Activated CD4-positive, alpha-beta T cell treated with anti-CD3 and anti-CD28 coated beads, Interleukin-2, amount 50 U/mL, for 48 hours (primary cell): Measurements from ENCODE around the gene TNNT2.
A peak's percentile ranks its signal among the peaks of the same experiment; 100 is the strongest.

Experiments
- DNase-seq, 2 experiments: peaks; one replicate each; pipeline ENCODE4 v3.0.0-alpha.2; 2020

The TNNT2 gene

DNA sequence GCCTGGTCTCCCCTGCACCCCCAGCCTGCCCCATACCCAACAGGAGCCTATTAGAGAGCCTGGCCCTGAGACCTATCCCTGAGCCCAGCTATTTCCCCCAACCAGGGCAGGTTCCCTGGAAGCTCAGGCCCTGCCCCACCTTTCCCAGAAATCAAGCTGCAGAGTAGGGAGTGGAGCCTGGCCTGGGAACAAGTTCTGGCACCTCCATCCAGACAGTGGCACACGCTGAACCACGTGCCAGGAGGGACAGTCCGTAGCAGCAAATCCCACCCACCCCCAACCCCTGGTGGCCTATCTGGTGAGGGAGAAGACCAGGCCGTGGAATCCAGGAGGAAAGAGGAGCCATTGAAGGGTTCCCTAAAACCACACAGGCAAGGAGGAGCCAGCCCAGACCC is 22.6 kb downstream of the TNNT2 start:
- DNase-seq = no peak

DNA sequence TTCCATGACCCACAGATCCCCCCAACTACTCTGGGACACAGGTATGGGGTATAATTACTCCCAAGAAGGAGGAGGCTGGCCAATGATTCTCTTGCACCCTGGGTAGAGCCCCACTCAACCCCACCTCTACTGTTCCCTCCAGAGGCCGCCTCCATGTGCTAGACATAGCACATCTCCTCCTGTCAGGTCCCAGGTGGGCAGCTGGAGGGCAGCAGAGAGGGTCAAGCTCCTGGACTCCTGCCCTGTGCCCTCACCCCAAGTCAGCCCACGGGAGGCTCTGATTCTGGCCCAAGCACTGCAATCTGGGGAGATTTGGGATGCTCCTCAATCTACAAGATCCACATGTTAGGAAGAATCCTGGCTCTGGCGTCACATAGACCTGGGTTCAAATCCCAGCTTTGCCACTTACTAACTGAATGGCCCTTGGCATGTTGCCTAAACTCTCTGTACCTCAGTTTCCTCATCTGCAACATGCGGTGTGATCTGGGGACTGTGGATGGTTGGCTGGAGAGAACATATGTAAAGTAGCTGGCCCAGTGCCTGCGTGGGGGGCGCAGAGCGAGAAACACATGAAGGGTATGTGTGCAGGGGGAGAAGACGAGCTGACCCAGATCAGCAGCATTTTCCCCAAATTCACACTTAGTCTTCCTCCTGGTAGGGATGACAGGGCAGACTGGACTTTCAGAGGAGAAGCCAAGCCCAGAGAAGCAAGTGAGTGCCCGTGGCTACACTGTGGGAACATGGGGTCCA is 23.2 kb downstream of the TNNT2 start:
- no peak for DNase-seq

DNA sequence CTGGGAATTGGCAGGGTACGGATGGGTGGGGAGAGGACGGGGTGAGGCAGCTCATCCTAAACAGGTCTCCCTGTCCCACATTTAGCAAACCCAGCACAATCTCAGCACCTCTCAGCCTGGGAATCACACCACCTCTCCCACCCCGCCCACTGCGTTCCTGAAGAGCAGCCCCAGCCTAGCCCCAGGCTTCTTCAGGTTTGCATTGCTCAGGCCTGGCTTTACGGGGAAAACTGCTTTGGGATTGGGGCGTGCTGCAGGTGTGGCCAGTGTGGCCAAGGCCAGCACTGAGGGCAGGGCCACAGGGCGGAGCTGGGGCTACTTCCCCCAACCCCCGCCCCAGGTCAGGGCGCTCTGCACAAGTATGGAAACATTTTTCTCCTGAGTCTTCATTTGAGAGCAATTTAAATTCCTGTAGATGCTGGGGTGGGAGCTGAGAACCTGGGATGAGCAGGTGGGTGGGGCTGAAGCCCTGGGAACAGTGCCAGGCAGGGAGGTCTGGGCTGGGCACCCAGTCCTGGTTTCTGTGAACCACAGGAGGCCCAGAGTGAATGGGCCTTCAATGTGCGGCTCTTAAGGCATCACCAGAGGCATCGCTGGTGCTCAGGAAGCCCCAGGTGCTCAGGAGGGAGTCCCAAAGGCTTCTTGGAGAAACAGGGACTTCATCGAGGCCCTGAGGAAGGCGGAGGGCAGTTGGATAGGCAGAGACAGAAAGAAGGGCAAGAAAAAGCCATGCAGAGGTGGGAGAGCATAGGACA is 24.1 kb downstream of the TNNT2 start:
- no peak for DNase-seq

DNA sequence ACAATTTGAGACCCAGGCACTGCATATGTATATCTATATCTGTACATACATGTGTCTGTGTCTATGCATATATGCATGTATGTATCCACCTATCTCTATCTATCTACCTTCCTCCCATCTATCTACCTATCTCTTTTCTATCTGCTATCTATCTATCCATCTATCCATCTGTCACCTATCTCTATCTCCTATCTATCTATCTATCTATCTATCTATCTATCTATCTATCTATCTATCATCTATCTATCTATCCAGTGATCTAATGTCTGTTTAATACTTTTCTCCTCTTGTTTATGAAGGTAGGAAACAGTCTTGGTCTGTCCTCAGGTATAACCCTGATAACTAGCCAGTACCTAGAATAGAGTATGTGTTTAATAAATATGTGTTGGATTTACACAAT is 25.9 kb downstream of the TNNT2 start:
- no peak for DNase-seq

DNA sequence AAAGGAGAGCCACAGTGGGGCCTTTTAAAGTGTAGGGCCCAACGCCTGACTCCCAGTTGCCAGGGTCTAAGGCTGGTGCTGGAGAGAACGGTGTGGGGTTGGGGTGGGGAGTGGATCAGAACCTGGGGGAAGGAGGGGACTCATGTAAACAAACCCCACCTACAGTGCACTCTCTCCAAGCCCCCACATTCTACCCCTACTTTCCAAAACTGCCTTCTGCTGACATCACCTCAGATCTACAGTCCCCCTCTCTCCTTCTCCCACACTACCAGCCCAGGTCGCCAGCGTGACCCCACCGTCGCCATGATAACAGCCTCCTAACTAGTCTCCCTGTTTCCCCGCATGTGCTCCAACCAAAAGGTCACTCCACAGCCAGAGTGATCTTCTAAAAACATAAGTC is 26.6 kb downstream of the TNNT2 start:
- no peak for DNase-seq

DNA sequence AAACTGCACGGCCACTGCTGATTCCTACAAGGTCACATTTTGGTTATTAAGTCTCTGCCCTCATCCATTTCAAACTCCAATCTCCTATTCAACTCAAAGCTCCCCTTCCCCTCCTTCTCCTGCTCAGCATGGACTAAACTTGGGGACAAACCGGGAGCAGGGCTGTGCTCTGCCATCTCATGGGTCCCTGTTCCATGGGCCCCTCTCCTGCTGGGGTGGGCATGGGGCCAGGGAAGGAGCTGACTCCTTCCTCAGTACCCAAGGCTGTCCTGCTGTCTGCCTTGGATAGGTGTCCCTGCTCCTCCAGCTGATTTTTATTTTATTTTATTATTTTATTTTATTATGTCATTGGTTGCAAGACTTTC is 27.1 kb downstream of the TNNT2 start:
- no peak for DNase-seq

DNA sequence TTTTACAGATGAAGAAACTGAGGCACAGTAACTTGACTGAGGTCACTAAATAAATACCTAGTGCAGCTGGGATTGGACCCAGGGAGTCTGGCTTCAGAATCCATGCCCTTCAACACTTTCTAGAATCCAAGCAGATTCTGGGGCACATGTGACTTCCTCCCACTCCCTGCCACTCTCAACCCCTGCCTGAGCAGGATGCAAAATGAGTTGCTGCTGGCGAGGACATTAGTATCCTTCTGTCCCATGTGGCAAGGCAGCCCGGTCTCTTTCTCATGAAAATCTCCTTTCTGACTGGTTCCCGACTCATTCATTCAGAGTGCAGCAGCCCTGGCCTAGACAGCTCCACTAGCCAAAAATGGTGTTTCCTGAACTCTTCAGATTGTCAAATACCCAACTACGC is 28.4 kb downstream of the TNNT2 start:
- DNase-seq = no peak

DNA sequence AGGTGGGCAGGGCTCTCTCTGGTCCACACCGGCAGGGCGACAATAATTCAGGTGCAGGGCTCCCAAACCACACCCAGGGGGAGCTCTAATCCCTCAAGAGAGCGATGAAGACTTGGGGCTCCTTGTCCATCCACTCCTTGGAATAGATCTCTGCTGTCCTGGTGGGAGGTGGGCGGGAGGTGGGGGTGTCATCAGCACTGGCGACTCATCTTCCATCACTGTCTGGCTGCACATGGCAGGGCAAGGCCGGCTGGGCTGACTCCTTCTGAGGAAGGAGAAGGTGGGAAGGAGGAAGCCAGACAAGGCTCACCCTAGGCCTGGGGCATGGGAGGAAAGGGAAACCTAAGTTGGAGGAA is 29.3 kb downstream of the TNNT2 start:
- DNase-seq = peak; percentile 27 to 43

DNA sequence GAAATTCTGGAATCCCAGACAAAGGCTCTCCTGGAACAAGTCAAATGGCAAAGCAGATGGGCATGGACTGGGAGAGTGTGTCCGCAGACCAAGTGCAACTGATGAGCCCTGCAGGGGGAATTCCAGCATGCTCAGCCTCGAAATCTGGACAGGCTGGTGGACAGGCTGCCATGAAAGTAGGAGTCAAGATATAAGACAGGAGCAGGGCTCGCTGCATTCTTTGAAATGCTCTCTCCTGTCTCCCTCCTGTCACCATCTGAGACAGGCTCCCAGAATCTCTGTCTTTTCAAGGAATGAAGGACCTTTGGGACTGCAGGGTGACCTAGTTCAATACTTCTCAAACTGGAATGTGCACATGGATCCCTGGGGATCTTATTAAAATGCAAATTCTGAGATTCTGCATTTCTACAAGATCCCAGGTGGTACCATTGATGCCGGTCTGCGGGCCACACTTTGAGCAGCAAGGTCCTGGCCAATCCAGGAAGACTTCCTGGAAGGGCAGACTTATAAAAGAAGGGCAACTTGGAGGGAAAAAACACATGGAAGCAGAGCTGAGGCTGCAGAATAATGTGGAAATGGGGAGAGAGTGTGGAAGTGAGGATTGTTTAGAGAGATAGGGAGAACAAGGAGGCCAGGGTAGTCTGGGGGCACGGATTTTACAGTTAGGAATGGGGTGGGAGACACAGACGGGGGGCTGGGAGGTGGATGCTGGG is 29.8 kb downstream of the TNNT2 start:
- no peak for DNase-seq

DNA sequence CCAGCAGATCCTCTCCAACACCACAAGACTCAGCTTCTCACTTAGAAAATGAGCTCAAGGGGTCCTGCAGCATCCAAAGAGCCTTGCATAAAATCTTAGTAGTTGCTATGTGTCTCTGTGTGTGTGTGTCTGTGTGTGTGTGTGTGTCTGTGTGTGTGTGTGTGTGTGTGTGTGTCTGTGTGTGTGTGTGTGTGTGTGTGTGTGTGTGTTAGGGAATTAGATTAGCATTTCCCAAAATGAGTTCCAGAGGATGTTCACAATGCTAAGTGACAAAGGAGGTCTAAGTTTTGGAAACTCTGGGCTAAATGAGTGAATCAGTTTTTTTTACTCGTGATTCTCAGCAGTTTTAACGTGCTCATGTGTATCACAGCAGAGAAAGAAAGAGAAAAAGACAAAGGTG is 30.5 kb downstream of the TNNT2 start:
- DNase-seq = no peak

DNA sequence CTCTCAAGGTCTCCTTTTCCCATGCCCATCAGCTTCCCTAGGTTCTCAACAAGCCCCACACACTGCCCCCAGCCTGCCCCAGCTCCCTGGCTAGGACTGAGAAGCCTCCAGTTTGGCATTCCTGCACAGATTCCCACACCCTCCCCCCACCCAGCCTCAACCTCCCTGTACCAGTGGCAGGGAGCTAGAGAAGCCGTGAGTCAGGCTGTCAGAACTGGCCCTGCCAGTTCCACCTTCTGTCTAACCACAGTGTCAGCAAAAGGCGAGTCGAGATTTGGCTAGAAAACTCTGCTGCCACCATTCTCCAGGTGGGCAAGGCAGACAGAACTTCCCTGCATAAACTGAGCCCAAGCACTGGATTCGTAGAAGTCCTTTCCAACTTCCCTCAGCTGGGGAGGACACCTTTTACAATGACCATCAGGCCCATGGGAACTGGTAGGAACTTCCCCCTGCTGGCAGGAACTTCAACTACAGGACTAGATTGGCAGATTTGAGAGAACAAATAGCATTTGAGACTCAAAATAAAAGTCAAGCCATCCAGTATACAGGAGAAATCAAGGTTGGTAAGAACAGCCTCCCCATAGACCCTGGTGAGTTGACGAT is 31.0 kb downstream of the TNNT2 start:
- DNase-seq = peak in 1 of 2 experiments; percentile 8

DNA sequence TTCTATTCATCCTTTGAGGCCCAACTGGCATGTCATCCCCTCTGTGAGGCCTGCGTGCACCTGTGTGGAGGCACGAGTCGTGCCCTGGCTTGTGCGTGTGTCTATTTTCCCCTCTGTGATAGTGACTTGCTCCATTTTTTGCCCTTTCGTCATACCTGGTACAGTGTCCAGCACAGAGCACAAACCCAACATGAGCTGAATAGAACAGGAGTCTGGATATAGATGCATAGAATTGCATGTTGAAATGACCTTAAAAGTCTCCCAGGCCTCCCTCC is 32.5 kb downstream of the TNNT2 start:
- no peak for DNase-seq

DNA sequence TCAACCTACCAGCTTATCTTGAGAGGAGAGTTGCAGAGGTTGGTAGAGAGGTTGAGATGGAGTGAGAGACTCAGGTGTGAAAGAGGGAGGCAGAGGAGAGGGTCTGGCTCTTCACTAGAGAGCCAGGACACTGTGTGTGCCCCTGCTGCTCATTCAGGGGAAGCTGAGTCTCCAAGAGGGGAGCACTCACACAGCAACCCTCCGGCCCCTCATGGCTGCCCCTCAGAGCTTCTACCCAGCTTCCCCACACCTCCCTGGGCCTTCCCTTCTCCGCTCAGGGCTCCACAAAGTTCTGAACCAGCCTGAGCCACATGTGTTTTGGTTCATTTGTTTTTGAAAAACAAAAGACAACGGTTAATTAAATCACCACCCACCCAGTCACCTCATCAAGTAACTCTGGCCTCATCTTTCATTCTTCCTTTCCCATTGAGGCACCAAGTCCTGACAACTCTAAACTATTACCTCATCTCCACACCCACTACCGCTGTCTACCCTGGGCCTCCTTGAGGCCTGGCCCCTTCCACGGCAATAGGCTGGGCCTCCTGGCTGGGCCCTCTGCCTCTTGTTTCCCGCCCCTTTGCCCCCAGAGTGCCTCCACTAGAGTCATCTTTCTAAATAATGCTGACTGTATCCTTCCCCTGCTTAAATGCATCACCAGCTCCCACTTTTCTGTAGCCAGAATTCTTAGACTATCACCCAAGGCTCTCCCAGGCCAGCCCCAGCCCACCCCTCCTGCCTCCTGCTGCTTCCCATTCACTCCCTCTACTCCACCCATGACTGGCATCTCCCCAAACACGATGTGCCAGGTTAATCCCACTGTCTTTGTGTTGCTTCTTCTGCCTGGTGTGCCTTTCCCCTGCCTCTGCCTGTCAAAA is 33.0 kb downstream of the TNNT2 start:
- no peak for DNase-seq

DNA sequence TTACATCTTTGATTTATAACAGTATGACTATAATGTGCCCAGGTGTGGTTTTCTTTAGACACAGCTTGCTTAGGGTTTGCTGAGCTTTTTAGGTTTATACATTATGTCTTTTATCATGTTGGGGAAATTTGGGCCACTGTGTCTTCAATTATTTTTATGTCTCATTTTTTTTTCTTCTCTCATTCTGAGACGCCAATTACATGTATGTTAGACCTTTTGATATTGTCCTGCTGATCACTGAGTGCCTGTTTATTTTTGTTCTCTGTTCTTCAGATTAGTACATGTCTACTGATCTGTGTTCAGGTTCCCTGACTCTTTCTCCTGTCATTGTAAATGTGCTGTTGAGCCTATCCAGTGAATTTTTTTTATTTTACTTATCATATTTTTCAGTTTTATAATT is 36.1 kb downstream of the TNNT2 start:
- DNase-seq = no peak

DNA sequence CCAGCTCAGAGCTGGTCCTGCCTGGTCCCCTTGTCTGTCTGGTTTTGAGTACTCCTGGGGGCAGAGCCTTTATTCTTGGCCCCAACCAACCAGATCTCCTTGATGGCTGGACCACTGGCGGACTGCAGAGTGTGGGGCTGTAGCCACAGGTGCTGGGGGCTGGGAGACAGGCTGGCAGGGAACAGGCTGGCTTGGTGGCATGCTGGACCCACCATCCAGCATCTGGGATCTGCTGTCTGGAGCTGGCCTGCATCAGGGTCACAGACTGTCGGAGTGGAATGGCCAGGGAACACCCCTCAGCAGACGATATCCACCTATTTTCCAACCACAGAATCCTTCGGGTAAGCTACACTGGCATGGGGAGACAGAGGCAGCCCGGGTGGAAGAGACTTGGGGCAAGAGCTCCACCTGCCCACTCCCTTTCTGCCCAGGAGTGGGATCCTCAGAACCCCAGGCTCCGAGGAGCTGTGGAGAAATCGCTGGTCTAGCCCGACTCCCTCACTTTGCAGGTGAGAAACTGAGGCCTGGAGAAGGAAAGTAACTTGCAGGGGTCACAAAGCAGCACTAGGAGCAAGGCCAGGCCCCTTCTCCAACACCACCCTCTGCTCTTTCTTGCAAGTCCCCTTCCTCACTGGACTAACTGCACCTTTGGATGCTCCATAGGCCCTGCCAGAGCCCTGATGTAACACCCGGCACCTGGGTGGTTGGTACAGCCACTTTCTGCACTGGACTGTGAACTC is 40.6 kb downstream of the TNNT2 start:
- DNase-seq = no peak

DNA sequence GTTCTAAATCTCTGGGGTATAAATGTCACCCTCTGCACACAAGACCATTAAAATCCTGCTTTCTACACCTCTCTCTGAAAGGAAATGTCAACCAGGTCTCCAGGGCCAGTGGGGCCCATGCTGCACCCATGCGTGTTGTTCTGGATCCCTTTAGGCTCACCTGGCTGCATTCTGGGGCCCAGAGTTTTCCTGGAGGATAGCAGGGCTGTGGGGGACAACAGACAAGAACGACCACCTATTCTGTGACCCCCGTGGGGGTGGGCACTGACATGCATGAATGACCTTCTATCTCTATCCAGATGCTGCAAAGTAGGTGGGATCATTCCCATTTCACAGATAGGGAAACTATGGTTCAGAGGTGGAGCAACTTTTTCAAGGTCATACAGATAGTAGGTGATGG is 41.6 kb downstream of the TNNT2 start:
- no peak for DNase-seq

DNA sequence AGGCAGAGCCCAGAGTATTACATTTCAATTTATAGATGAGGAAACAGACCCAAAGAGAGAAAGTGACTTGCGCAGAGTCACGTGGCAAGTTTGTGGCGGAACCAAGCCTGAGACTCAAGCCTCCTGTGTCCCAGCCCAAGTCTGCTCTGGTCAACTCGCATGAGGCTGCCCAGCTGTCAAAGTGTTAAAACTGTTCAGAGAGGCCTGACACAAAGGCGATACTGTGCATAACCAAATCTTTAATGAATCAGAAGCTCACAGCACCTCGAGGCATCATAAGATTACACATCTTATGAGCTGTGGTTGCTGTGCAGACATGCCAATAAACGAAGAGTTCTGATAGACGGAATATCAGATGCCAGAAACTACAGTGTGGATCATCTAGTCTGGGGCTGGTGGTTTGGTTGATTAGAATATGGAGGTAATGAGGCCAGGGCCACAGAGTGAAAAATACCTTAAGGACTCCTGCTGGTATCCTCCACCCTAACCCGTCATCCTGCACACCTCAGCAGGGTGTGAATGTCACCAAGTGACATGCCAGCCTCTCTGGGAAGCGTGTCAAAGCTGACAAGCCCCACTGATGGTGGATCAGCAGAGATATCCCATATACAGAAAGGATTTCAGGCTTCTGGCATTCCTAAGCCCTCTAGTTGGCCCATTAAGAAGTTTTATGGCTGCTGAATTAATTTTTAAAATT is 42.2 kb downstream of the TNNT2 start:
- DNase-seq = no peak

DNA sequence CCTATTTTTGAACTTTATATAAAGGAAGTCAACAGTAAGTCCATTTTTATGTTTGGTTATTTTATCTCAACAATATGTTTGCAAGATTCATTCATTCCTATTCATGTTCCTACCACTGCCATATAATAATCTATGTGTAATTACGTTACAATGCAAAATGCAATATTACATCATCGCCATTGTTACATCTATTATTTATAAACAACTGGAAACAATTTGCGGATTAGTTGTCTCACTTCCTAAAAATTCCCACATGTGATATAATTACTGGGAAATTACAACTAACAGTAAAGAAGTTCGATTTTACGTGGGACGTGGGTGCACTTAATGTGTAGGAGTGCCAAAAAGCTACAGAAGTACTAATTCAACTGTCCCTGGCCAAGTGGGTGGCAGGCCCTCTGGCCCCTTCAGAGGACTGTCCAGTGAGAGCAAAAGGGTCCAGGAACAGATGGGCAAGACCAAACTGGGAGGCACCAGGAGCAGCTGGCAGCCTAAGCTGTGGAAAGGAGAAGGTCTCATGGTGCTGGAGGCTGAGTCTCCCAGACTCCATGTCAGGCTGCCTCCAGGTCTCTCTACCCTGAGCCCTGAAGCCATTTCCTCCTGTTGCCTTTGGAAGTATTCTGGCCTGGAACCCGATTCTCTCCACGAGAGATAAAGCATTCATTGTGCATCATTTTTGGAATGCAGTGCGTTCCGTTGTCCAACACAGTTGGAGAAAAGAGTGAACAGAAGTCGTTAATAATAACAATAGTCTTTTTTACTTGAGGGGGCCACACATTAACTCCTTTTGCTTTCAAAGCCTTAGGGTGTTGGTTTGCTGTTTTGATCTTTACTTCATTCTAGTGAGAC is 42.9 kb downstream of the TNNT2 start:
- no peak for DNase-seq

DNA sequence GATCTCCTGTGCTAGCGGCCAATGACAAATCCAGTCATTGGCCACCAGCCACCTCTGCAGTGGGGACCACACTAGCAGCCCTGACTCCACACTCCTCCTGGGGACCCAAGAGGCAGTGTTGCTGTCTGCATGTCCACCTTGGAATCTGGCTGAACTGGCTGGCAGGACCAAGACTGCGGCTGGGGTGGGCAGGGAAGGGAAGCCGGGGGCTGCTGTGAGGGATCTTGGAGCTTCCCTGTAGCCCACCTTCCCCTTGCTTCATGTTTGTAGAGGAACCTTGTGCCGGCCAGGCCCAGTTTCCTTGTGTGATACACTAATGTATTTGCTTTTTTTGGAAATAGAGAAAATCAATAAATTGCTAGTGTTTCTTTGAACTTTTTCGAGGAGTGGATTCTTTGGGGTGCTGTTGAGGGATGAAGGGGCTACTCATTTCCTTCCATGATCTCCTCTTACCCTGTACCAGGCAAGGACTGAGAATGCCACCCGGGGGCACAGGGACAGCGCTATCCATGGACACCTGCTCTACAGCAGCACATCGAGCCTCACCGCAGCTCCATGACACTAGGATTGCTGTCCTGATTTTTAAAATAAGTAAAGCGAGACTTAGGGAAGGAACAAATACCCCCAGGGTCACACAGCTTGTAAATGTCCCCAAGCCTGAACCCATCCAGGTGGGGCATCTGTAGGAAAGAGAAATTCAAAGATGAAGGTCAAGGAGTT is 44.7 kb downstream of the TNNT2 start:
- no peak for DNase-seq

DNA sequence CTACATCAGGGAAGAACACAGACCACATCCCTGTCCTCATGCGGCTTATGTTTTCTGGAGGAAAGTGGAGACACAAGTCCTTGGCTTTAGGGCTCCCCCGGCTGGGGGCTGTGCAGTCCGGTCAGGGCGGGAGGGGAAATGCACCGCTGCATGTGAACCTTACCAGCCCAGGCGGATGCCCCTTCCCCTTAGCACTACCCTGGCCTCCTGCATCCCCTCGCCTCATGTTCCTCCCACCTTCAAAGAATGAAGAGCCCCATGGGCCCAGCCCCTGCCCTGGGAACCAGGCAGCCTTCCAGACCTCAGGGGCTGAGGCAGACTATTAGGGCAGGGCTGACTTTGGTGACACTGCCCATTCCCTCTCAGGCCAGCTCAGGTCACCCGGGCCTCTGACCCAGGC is 45.5 kb downstream of the TNNT2 start:
- no peak for DNase-seq
